HG02970 (cell line): Measurements from ENCODE around the gene RARRES2.
A peak's percentile ranks its signal among the peaks of the same experiment; 100 is the strongest.
"Not testable (repeated sequence)": the region's sequence is repeated elsewhere in the genome, so short reads cannot be mapped to it uniquely, and the experiment has no call there.

Experiments
- ATAC-seq: cut with Tn5 transposase; IDR thresholded peaks from one replicate; pipeline ENCODE4 v1.9.1; 2021; ENCODE audit warnings: mild to moderate bottlenecking, moderate library complexity, moderate number of reproducible peaks; ENCODE audit not compliant: unreplicated experiment, low FRiP score

Gene RARRES2

DNA sequence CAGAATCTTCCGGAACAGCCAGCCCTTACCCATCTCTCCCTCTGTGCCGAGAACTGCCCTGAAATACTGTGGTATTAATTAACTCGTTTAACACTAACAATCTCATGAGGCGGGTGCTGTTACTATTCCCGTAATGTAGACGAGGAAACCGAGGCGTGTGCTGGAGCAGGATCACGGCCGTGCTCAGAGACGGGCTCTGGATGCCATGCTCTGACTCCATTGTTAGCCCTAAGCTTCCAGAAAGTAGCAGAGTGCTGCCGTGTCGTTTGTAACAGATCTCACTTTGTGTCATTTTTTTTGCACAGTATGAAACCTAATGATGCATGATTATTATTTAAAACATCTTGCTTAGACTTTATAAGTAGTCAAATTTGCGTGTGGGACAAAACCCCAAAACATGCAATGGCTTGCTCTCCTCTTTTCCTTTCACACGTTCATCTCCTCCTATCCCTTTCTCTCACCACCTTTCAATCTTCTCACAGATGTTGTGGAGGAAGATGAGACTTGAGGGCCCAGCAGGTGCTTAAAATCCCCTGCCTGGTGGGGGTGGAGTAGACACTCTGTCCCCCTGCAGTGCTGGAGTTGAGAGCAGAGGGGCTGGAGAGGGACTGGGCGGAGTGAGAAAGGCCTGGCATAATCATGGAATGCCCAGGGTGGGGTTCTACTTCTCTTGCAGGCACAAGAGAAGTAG is 17.6 kb downstream of the RARRES2 start:
- ATAC-seq, result no peak

DNA sequence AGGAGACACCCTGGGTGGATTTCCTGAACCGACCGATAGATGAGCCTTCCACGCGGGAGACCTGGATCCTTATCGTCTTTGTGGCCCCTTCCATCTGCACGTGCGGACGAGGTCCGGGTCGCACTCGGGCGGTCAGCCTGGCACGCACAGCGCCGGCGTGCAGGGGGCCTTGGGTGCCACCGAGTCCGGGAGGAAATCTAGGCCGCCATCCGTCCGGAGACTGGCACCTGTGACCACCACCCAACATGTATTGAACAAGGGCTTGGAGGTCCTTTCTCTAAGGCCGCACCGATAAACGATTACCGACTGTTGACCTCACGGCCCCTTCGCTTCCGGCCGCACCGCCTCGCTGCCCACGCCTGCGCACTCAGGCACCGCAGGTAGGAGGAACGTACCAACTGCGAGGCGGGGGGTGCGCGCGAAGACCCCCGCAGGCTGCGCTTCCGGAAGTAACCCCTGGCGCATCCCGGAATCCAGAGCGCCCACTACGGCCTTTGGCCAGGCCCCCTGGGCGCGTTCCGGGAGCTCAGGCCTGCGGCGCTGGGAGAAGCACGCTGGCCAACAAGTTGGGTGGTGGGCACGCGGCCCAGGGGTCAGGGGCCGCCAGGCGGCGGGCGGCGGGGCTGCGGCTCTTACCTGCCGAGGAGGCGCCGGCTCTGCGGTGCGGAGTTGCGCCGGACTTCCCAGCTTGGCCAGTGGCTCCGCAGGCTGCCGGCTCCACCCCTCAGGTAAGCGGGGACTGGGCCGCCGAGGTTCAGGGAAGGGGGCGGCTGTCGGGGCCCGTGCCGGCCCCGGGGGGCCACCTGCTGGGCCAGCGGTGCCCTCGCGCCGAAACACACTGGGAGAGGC is 18.4 kb downstream of the RARRES2 start, which contains the start of the genes ACTR3C and LRRC61:
Gene ACTR3C (minus strand): TSS at position 713 of the 849 bp plus-strand sequence. CDS start 28,249 bp downstream, outside the sequence.
Gene LRRC61 (plus strand): TSS at position 523 of the 849 bp plus-strand sequence. CDS start 13,507 bp downstream, outside the sequence.
- peak; percentile 72 for ATAC-seq

- no peak for ATAC-seq
Measured at GRCh38 chr7:150322114-150322832, 19.2 kb downstream of the RARRES2 start.

- ATAC-seq, result no peak
Measured at GRCh38 chr7:150321788-150322113, 19.7 kb downstream of the RARRES2 start.

DNA sequence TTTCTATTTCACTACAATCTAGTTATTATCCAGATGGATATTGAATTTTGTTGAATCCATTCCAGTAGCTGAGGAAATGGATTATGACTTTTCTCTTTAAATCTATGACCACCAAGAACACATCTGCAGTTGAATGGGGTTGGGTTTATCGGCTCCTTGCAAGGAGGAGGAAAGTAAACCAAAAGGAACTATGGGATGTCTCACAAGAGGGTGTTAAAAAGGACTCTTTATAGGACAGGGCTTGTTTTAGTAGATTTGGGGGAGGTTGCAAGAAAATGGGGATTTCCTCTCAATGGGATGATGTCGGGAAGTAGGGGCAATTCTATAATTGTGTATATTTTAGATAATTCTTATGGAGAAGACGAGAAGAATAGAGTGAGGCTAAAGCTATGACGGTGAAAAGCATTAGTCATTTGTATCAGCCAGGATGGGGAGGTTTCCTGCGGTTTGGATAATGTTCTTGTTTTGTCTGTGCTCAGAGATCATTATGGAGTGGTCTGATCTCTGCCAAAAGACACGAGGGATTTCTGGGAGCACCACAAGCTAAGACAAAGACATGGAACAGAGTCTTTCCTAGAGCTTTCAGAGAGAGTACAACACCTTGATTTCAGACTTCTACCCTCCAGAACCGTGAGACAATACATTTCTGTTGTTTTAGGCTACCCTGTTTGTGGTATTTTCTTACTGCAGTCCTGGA is 23.5 kb downstream of the RARRES2 start:
- ATAC-seq, result no peak

DNA sequence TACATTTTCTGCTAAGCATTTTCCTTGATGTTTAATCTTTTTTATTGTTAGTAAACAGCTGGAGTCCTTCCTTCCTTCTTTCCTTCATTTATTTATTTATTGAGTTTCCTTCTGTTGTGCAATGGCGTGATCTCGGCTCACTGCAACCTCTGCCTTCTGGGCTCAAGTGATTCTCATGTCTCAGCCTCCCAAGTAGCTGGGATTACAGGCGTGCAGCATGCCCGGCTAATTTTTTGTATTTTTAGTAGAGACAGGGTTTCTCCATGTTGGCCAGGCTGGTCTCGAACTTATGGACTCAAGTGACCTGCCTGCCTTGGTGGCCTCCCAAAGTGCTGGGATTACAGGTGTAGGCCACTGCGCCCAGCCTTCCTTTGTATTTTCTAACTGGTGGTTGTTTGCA is 24.4 kb downstream of the RARRES2 start:
- ATAC-seq, result not testable (repeated sequence)

- ATAC-seq, result no peak
Measured at GRCh38 chr7:150314639-150315239, 26.7 kb downstream of the RARRES2 start.

GRCh38 chr7:150313870-150314269 is 27.6 kb downstream of the RARRES2 start:
- ATAC-seq, result no peak

- no peak for ATAC-seq
Measured at GRCh38 chr7:150313367-150313809, 28.0 kb downstream of the RARRES2 start.

DNA sequence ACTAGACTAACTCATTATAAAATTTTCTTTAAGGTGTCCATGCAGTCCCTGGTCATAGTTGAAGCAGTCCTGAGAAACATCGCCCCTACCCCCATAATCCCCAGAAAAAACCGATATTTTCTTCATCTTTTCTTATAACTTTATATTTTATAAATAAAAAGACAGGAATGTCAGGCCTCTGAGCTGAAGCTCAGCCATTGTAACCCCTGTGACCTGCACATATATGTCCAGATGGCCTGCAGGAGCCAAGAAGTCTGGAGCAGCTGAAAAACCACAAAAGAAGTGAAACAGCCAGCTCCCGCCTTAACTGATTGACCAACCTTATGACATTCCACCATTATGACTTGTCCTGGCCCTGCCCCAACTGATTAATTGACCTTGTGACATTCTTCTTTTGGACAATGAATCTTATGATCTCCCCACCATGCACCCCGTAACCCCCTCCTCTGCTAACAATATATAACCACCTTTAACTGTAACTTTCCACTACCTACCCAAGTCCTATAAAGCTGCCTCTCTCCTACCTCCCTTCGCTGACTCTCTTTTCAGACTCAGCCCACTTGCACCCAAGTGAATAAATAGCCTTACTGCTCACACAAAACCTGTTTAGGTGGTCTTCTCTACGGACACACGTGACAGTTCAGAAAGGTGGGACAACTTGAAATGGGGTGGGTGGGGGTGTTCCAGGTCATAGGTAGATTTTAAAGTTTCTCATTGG is 28.6 kb downstream of the RARRES2 start:
- ATAC-seq, result not testable (repeated sequence)

DNA sequence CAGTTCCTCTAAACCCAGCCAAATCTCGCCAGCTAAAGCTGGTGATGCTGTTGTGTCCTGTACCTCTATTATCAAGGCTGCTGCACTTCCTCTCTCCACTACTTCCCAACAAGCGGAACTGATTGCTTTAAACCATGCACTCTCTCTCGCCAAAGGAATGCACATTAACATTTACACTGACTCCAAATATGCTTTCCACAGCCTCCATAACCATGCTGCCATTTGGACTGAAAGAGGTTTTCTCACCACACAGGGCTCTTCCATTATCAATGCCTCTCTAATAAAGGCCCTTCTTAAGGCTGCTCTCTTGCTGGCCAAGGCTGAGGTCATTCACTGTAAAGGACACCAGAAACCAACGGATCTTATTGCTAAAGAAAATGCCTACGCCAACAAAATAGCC is 29.7 kb downstream of the RARRES2 start:
- no peak for ATAC-seq

DNA sequence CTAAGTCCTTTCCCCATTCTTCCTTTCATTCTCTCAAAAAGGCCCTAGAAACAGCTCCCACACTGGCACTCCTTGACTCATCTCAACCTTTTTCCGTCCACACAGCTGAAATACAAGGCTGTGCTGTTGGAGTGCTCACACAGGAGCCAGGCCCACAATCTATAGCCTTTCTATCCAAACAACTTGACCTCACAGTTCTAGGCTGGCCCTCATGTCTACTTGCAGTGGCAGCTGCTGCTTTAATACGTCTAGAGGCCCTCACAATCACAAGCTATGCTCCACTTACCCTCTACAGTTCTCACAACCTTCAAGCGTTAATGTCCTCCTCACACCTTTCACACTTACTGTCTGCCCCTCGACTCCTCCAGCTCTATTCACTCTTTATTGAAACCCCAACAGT is 30.3 kb downstream of the RARRES2 start:
- no peak for ATAC-seq

DNA sequence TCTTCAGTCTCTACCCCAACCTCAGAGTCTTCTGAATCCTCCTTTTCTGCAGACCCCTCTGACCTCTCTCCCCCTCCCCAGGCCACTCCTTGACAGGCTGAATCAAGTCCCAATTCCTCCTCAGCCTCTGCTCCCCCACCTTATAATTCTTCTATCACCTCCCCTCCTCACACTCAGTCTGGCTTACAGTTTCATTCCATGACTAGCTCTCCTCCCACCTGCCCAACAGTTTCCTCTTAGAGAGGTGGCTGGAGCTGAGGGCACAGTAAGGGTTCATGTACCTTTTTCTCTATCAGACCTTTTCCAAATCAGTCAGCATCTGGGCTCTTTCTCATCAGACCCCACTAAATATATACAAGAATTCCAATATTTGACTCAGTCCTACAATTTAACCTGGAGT is 32.9 kb downstream of the RARRES2 start:
- no peak for ATAC-seq

DNA sequence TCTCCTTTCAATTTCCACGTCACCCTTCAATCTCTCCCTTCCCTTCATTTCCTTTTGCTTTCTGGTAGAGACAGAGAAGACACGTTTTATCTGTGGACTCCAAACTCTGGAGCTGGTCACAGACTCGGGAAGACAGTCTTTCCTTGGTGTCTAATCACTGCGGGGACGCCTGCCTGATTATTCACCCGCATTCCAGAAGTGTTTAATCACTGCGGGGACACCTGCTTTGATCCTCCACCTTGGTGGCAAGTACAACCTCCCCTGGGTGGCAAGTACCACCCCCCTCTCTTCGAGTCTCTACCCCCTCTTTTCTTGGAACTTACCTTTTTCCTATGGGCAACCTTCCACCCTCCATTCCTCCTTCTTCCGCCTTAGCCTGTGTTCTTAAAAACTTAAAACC is 33.5 kb downstream of the RARRES2 start:
- no peak for ATAC-seq

GRCh38 chr7:150307129-150307528 is 34.3 kb downstream of the RARRES2 start:
- ATAC-seq, result no peak

DNA sequence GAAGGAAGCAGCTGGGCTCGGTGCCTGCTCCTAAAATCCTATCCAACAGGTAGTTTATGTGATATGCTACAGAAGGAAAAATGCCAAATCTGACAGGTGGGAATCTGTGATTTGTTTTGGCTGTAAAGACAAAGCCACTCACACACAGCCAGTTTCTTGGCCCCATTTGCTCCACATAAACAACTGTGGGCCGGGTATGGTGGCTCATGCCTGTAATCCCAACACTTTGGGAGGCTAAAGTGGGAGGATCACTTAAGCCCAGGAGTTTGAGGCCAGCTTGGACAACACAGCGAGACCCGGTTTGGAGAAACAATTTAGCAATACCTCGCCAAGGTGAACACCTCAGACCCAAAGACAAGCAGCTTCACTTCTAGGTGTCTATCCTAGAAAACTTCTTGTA is 35.1 kb downstream of the RARRES2 start:
- ATAC-seq, result not testable (repeated sequence)

DNA sequence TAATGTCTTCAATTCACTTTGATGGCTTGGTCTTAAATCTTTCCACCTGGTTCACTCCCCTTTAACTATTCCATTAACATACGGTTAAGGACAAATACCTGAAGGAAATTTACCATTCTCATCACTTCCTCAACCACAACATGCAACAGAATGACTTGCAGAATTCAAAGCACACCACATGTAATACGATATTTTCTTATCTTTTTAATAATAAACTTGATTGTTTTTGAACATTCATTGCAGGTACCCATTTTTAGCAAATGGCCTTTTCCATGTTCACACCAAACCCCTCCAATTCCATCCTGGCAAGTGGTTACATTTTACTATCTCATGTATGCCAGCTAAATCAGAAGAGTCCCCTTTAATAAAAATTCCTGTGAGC is 35.5 kb downstream of the RARRES2 start:
- ATAC-seq, result not testable (repeated sequence)

DNA sequence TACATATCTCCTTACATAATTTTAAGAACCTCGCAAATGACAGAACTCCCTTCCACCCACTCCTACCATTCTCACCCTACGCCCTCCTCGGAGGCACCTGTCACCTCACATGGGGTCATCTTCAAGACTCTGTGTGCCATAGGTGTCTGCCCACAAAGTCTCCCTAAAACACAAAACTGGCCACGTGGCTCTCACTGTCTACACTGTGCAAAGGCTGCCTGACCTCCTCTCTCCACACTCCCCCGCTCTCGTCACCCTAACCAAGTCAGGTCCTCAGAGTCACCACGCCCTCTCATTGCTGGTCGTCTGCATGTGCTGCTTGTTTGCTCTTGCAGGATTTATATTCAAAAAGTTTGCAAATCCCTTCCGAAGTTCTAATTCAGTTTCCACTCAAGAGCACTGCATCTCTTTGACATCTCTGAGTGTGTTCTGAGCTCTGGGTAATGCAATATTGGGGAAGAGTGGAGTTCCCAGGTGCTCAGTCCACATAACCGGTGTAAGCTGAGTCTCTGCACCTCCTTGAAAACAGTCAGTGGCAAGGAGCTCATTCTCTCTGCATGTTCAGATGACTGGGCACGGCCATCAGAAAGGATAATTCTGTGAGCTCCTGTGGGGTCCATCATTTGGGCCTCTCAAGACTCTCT is 36.0 kb downstream of the RARRES2 start:
- not testable (repeated sequence) for ATAC-seq
